ENCODE measurements around the gene ARHGAP25. TPM values are rescaled to one million over a fixed set of nuclear protein-coding genes. Genes with fewer than 3 reads are reported as not detected.

The ARHGAP25 gene
- total and polyA plus RNA-seq, 2 experiments from 2014 or later, result 1.9 to 2.0 TPM

GRCh38 chr2:68769586-68770270 is 35.1 kb downstream of the ARHGAP25 start:
- no peaks in the 10 kb centered on the region for H3F3A ChIP-seq (replicated peaks; ENCODE audit: low read depth)
- no peaks in the 10 kb centered on the region for H3K79me2 ChIP-seq (replicated peaks; ENCODE audit: insufficient read depth)
- no peak overlapping the region; the same call in 1 of the 2 replicates for H2AFZ ChIP-seq
- H3K9me3 Mint-ChIP-seq, result no peaks in the 10 kb centered on the region; the same call in 2 of the 3 replicates
- no peak overlapping the region for H3K4me3 Mint-ChIP-seq
- no peak overlapping the region for H3K27ac ChIP-seq (ENCODE audit: low read depth)
- no peak overlapping the region for H3K4me3 ChIP-seq
- H4K20me1 ChIP-seq (replicated peaks; ENCODE audit: insufficient read depth), result no peaks in the 10 kb centered on the region
- peaks cover 33% of the 10 kb centered on the region for H3K4me1 Mint-ChIP-seq
- H3K9me2 ChIP-seq (ENCODE audit: insufficient read depth), result no peaks in the 10 kb centered on the region
- H3K27ac Mint-ChIP-seq, result no peak overlapping the region
- H3K36me3 ChIP-seq (ENCODE audit: insufficient read depth), result no peaks in the 10 kb centered on the region
- no peak for ATAC-seq
- H3K4me1 ChIP-seq (ENCODE audit: insufficient read depth), result peaks cover 26% of the 10 kb centered on the region
- no peaks in the 10 kb centered on the region for H3K27me3 ChIP-seq (ENCODE audit: insufficient read depth)
- TF ChIP-seq ZNF462 (CRISPR knock-in tag; IDR thresholded peaks at IDR 0.05), result no peak
- no peak for TF ChIP-seq CREB1 (CRISPR knock-in tag; IDR thresholded peaks at IDR 0.05; ENCODE audit: low read depth)
- no peak for TF ChIP-seq ZNF114 (CRISPR knock-in tag; IDR thresholded peaks at IDR 0.05)
- TF ChIP-seq NANOG (IDR thresholded peaks at IDR 0.05; ENCODE audit: borderline replicate concordance), result no peak
- TF ChIP-seq CTCF (conservative IDR thresholded peaks at IDR 0.05; ENCODE audit: low read depth in 2 of 2), result no peak
- no peak for TF ChIP-seq REST (IDR thresholded peaks at IDR 0.05; ENCODE audit: unreplicated experiment)
- TF ChIP-seq EZH2phosphoT487 (IDR thresholded peaks at IDR 0.05; ENCODE audit: unreplicated experiment), result no peak
- no peak for TF ChIP-seq JUNB (IDR thresholded peaks at IDR 0.05; ENCODE audit: unreplicated experiment)
- no peak for TF ChIP-seq ZNF331 (CRISPR knock-in tag; IDR thresholded peaks at IDR 0.05; ENCODE audit: low read depth)
- no peak for TF ChIP-seq STAT1 (IDR thresholded peaks at IDR 0.05; ENCODE audit: unreplicated experiment)
- TF ChIP-seq EZH2 (IDR thresholded peaks at IDR 0.05; ENCODE audit: low read depth, unreplicated experiment), result no peak
- TF ChIP-seq POLR2AphosphoS5 (IDR thresholded peaks at IDR 0.05; ENCODE audit: low read depth), result no peak
- no peak for TF ChIP-seq ETS1 (IDR thresholded peaks at IDR 0.05)
- H3K4me2 ChIP-seq, result peak overlapping the region; percentile 33; the same call in 1 of the 2 replicates
- H3K36me3 Mint-ChIP-seq (ENCODE audit: low read depth), result no peaks in the 10 kb centered on the region
- peaks cover 3% of the 10 kb centered on the region for H3K27me3 Mint-ChIP-seq (ENCODE audit: insufficient read depth, low read depth, poor library complexity)
- DNase-seq (ENCODE audit: low spot score), result peak; percentile 28
